Transverse colon (tissue), 4 donors: ENCODE results near the gene PACRG.

Experiments used
- CTCF ChIP-seq, 5 experiments: fragments of 200-600 bp in 3 of 5; fragments of 450-650 bp in 2 of 5; sonication (generic) in 3 of 5; IDR thresholded peaks; 1 replicate in 2 of 5; 2 replicates in 3 of 5; pipeline ENCODE4 v1.5.1; 2016 to 2017; ENCODE audit warnings: antibody characterized with exemption in 5 of 5, inconsistent platforms in 3 of 5, mild to moderate bottlenecking in 2 of 5, moderate library complexity in 1 of 5
- POLR2AphosphoS5 ChIP-seq, 3 donors: sonication (generic); formaldehyde crosslinking; IDR thresholded peaks; one replicate each; pipeline ENCODE4 v1.6.1; 2016; ENCODE audit warnings: antibody characterized with exemption in 3 of 3

GRCh38 chr6:163036160-163036645 lies 308.4 kb downstream of the PACRG start:
- TF ChIP-seq CTCF (IDR thresholded peaks at IDR 0.05) (no peak), POLR2AphosphoS5 (IDR thresholded peaks at IDR 0.05) (no peak)
